AG04450 (cell line): Measurements from ENCODE around the gene SLC2A8. TPM values are rescaled to one million over a fixed set of nuclear protein-coding genes. Genes with fewer than 3 reads are reported as not detected.
A peak's percentile ranks its signal among the peaks of the same experiment; 100 is the strongest.

Source experiments
- CTCF ChIA-PET: fragments of 300-600, 350-600 bp; formaldehyde crosslinking; extraction: SDS; loops from one replicate; lab custom pipeline; 2022; ENCODE audit warnings: antibody characterized with exemption, inconsistent platforms; lab: Charles Lee
- POLR2A ChIA-PET: fragments of 350-600 bp; formaldehyde crosslinking; extraction: SDS; loops from one replicate; lab custom pipeline; 2021; ENCODE audit warnings: antibody characterized with exemption, inconsistent platforms; lab: Yijun Ruan, JAX
- DNase-seq: peaks from one replicate; pipeline ENCODE4 v3.0.0-alpha.2; 2011; ENCODE audit warnings: low read depth, low spot score
- H3K27ac ChIP-seq: one replicate; pipeline ENCODE4 v1.5.1; 2012; ENCODE audit warnings: low read depth, low read length, control low read depth
- H3K27me3 ChIP-seq: one replicate; pipeline ENCODE4 v1.6.0; 2012; ENCODE audit warnings: low read length; ENCODE audit not compliant: control insufficient read depth, insufficient read depth
- H3K4me3 ChIP-seq: 2 replicates; pipeline ENCODE4 v1.5.1; 2011; ENCODE audit warnings: mild to moderate bottlenecking, low read depth, low read length, control low read depth
- H3K9me3 ChIP-seq: 2 replicates; pipeline ENCODE4 v1.5.1; 2012; ENCODE audit warnings: low read length; ENCODE audit not compliant: control insufficient read depth, insufficient read depth
- CTCF ChIP-seq: IDR thresholded peaks from 2 replicates; pipeline ENCODE4 v1.5.1; 2011; ENCODE audit warnings: low read depth, low read length, control low read depth, inconsistent platforms
- polyA plus RNA-seq: library from polyadenylated mRNA; depleted of rRNA; stranded (reverse); fragments of >200 nt; gene quantifications from 2 replicates; pipeline ENCODE4 v1.2.3, GENCODE V29; 2011; rRNA removed
- small RNA-seq: library from RNA; depleted of rRNA; stranded (forward); fragments of <200 nt; gene quantifications from one replicate; pipeline ENCODE3, GENCODE V24; 2012; ENCODE audit warnings: low read depth; ENCODE audit not compliant: insufficient read length

Gene SLC2A8
- polyA plus RNA-seq, 1 experiment: 6.3 TPM

GRCh38 chr9:127451858-127452656 lies 55.1 kb downstream of the SLC2A8 start:
- H3K27me3 ChIP-seq: no peaks in the 10 kb centered on the region
- H3K27ac ChIP-seq: peak overlapping the region; percentile 70
- POLR2A ChIA-PET: interaction anchor here (0.6 to 2.0 kb wide), 23 partner anchors 8 to 429 kb away, joined by 3 to 16 read pairs (median 5); partner anchors contain the start of genes SLC2A8, STXBP1 and ZNF79
- no peak for DNase-seq
- H3K4me3 ChIP-seq: peak overlapping the region; percentile 96
- TF ChIP-seq CTCF: no peak
- CTCF ChIA-PET: no interaction called here
- peaks cover 8% of the 10 kb centered on the region for H3K9me3 ChIP-seq

- Histone ChIP-seq H3K27ac (no peak overlapping the region), H3K9me3 (peaks cover 4% of the 10 kb centered on the region; the same call in 1 of the 2 replicates), H3K4me3 (no peak overlapping the region; the same call in 1 of the 2 replicates), H3K27me3 (no peaks in the 10 kb centered on the region)
- no peak for DNase-seq
- ChIA-PET CTCF (no interaction called here), POLR2A (no interaction called here)
- no peak for TF ChIP-seq CTCF
Measured at GRCh38 chr9:127452691-127453090, 55.7 kb downstream of the SLC2A8 start.

- no peak for DNase-seq
- ChIA-PET POLR2A (interaction anchor here (0.7 to 1.2 kb wide), 2 partner anchors 12 to 108 kb away, joined by 3 read pairs; no protein-coding TSS in a partner anchor), CTCF (interaction anchor here (1.1 kb wide), 1 partner anchor 279 kb away, joined by 6 read pairs; the partner anchor contains the start of gene TOR2A)
- no peak overlapping the region for H3K4me3 ChIP-seq
- no peak overlapping the region for H3K27ac ChIP-seq
- no peaks in the 10 kb centered on the region for H3K27me3 ChIP-seq
- 0 out of 2 replicates have a peak, but pooled peaks have one; percentile 3 for TF ChIP-seq CTCF
- H3K9me3 ChIP-seq: peaks cover 4% of the 10 kb centered on the region; the same call in 1 of the 2 replicates
Measured at GRCh38 chr9:127455324-127455992, 58.5 kb downstream of the SLC2A8 start.

GRCh38 chr9:127457191-127457878 lies 60.4 kb downstream of the SLC2A8 start:
- no peak for TF ChIP-seq CTCF
- DNase-seq: no peak
- no peak overlapping the region for H3K4me3 ChIP-seq
- no peaks in the 10 kb centered on the region for H3K27me3 ChIP-seq
- no peak overlapping the region for H3K27ac ChIP-seq
- CTCF ChIA-PET: interaction anchor here (0.7 to 1.1 kb wide), 2 partner anchors 33 to 153 kb away, joined by 3 to 6 read pairs; no protein-coding TSS in a partner anchor
- POLR2A ChIA-PET: no interaction called here
- H3K9me3 ChIP-seq: no peaks in the 10 kb centered on the region; the same call in 1 of the 2 replicates

Small RNA genes within 50 kb of the gene (small RNA-seq; reads per million reads assigned to genes)
- 74.5 reads per million, percentile 88 among the genes with 10 or more reads in this experiment for gene SNORA65

Other genes starting within 250 kb of the SLC2A8 start
- 2.2 and 2.7 TPM in 2 replicates for gene GARNL3, start 132.4 kb upstream of the SLC2A8 start, polyA plus RNA-seq
- gene ZNF79, start 27.2 kb downstream of the SLC2A8 start, polyA plus RNA-seq: 5.2 and 5.6 TPM in 2 replicates
- gene RPL12, start 54.2 kb downstream of the SLC2A8 start, polyA plus RNA-seq: 2,379 and 2,541 TPM in 2 replicates
- 3.4 and 4.8 TPM in 2 replicates for gene LRSAM1, start 54.3 kb downstream of the SLC2A8 start, polyA plus RNA-seq
- 19.8 and 25.0 TPM in 2 replicates for gene STXBP1, start 215.1 kb downstream of the SLC2A8 start, polyA plus RNA-seq